K562 (cell line): Measurements from ENCODE around the gene C4A. TPM values are rescaled to one million over a fixed set of nuclear protein-coding genes. Genes with fewer than 3 reads are reported as not detected.

Experiments used
- CEBPG ChIP-seq, 3 experiments: fragments of 200-800 bp in 1 of 3; sonication (Bioruptor generic) in 1 of 3; sonication (generic) in 1 of 3; formaldehyde crosslinking in 1 of 3; IDR thresholded peaks in 2 of 3; conservative IDR thresholded peaks in 1 of 3; 2 replicates each; pipeline versions ENCODE4 v1.6.1 to v1.8.0; 2016 to 2022; ENCODE audit warnings: missing compliant biosample characterization in 2 of 3, missing genetic modification characterization in 2 of 3, mild to moderate bottlenecking in 1 of 3, missing genetic modification reagents in 1 of 3
- CREB1 ChIP-seq, 2 experiments: sonication (generic) in 1 of 2; formaldehyde crosslinking in 1 of 2; IDR thresholded peaks; 2 replicates each; pipeline versions ENCODE4 v1.6.1 to v1.8.0; 2012 to 2022; ENCODE audit warnings: inconsistent platforms in 1 of 2, mild to moderate bottlenecking in 1 of 2, missing genetic modification reagents in 1 of 2, moderate library complexity in 1 of 2
- CREM ChIP-seq: IDR thresholded peaks from 2 replicates; pipeline ENCODE4 v1.6.1; 2014; ENCODE audit warnings: antibody characterized with exemption, low read depth
- FOXM1 ChIP-seq, 2 experiments: fragments of 450-650 bp in 1 of 2; sonication (generic) in 1 of 2; formaldehyde crosslinking in 1 of 2; IDR thresholded peaks; 2 replicates each; pipeline versions ENCODE4 v1.6.1 to v1.9.0; 2017 to 2022; ENCODE audit warnings: low read depth in 2 of 2, mild to moderate bottlenecking in 2 of 2, missing genetic modification reagents in 1 of 2, moderate library complexity in 1 of 2
- HDAC3 ChIP-seq: fragments of 450-650 bp; IDR thresholded peaks from 2 replicates; pipeline ENCODE4 v1.6.1; 2018; ENCODE audit warnings: borderline replicate concordance, mild to moderate bottlenecking, moderate library complexity; ENCODE audit not compliant: partially characterized antibody
- KDM5B ChIP-seq: fragments of 200-600 bp; sonication (generic); IDR thresholded peaks from 2 replicates; pipeline ENCODE4 v1.6.1; 2012; ENCODE audit warnings: low read depth, mild to moderate bottlenecking, moderate library complexity, low read length, control low read depth, inconsistent platforms; ENCODE audit not compliant: insufficient replicate concordance
- KLF13 ChIP-seq: fragments of 450-650 bp; IDR thresholded peaks from 2 replicates; pipeline ENCODE4 v1.6.1; 2016; ENCODE audit warnings: missing genetic modification characterization, low read depth, mild to moderate bottlenecking, missing compliant biosample characterization, moderate library complexity, borderline replicate concordance
- L3MBTL2 ChIP-seq: fragments of 450-650 bp; IDR thresholded peaks from 2 replicates; pipeline ENCODE4 v1.6.1; 2016; ENCODE audit warnings: mild to moderate bottlenecking, moderate library complexity
- MCM3 ChIP-seq: fragments of 450-650 bp; IDR thresholded peaks from 2 replicates; pipeline ENCODE4 v1.6.1; 2016
- MECOM ChIP-seq: fragments of 250-450 bp; sonication (Bioruptor Pico); IDR thresholded peaks from 2 replicates; pipeline ENCODE4 v1.8.0; 2022; ENCODE audit warnings: inconsistent platforms
- MYC ChIP-seq, 2 experiments: fragments of 250-450 bp in 1 of 2; sonication (Bioruptor Pico) in 1 of 2; IDR thresholded peaks; 2 replicates each; pipeline versions ENCODE4 v1.5.1 to v1.6.1; 2012 to 2021; ENCODE audit warnings: low read depth in 2 of 2, borderline replicate concordance in 1 of 2, improper control_type of control experiment in 1 of 2, low read length in 1 of 2, mild to moderate bottlenecking in 1 of 2, moderate library complexity in 1 of 2
- SLC30A9 ChIP-seq: fragments of 250-450 bp; sonication (Bioruptor Pico); IDR thresholded peaks from 2 replicates; pipeline ENCODE4 v1.8.0; 2022; ENCODE audit warnings: mild to moderate bottlenecking, moderate library complexity
- TEAD4 ChIP-seq, 2 experiments: sonication (generic) in 1 of 2; formaldehyde crosslinking in 1 of 2; IDR thresholded peaks; 2 replicates each; pipeline versions ENCODE4 v1.6.1 to v1.8.0; 2012 to 2022; ENCODE audit warnings: borderline replicate concordance in 1 of 2, inconsistent platforms in 1 of 2, low read length in 1 of 2, mild to moderate bottlenecking in 1 of 2, missing genetic modification reagents in 1 of 2
- ZBTB17 ChIP-seq: fragments of 450-650 bp; formaldehyde crosslinking; IDR thresholded peaks from 2 replicates; pipeline ENCODE4 v1.4.0; 2020; ENCODE audit warnings: mild to moderate bottlenecking
- ZFP1 ChIP-seq: fragments of 450-650 bp; formaldehyde crosslinking; IDR thresholded peaks from 2 replicates; pipeline ENCODE4 v1.4.0; 2020; ENCODE audit warnings: mild to moderate bottlenecking, mixed read lengths
- polyA plus RNA-seq, 8 experiments: library from polyadenylated mRNA; depleted of rRNA in 4 of 8; stranded (reverse) in 5 of 8; unstranded in 3 of 8; fragments of >200 nt; fragmentation: Nextera tagmentation in 2 of 8; fragmentation: Illumina TruSeq in 1 of 8; extraction: Ambion mirVana in 2 of 8; extraction: Trizol in 1 of 8; gene quantifications; 2 replicates each; pipeline versions ENCODE4 v1.2.1 to v1.2.3, GENCODE V29; 2011 to 2014; ENCODE audit warnings: inconsistent platforms in 1 of 8, missing spikeins in 1 of 8
- total RNA-seq, 7 experiments: library from RNA; depleted of rRNA in 6 of 7; stranded (reverse); fragments of >200 nt in 6 of 7; fragmentation: Illumina TruSeq in 2 of 7; extraction: Trizol in 2 of 7; gene quantifications; 2 replicates each; pipeline versions ENCODE4 v1.2.1 to v1.2.3, GENCODE V29; 2011 to 2021; ENCODE audit warnings: low replicate concordance in 1 of 7
- TF ChIP-seq, protein P1 (sequence below): fragments of 250-450 bp; sonication (Bioruptor Pico); IDR thresholded peaks from 2 replicates; pipeline ENCODE4 v1.5.0; 2020; ENCODE audit warnings: mild to moderate bottlenecking
- TF ChIP-seq, protein P2 (sequence below): fragments of 200-800 bp; sonication (Bioruptor generic); IDR thresholded peaks from 2 replicates; pipeline ENCODE4 v1.6.1; 2017; ENCODE audit warnings: missing genetic modification characterization, missing compliant biosample characterization
- TF ChIP-seq, protein P3 (sequence below): fragments of 450-650 bp; formaldehyde crosslinking; IDR thresholded peaks from 2 replicates; pipeline ENCODE4 v1.4.0; 2020; ENCODE audit warnings: mild to moderate bottlenecking, mixed read lengths
- TF ChIP-seq, protein P4 (sequence below): fragments of 250-450 bp; sonication (Bioruptor Pico); IDR thresholded peaks from 2 replicates; pipeline ENCODE4 v1.8.0; 2022; ENCODE audit warnings: inconsistent platforms, mild to moderate bottlenecking, moderate library complexity, borderline replicate concordance

The C4A gene
- total and polyA plus RNA-seq, 9 of the 15 experiments (the other 6 are each of a cell fraction or from before 2014, with no cell fraction given): 0.27 to 7.6 (median 5.0) TPM

DNA sequence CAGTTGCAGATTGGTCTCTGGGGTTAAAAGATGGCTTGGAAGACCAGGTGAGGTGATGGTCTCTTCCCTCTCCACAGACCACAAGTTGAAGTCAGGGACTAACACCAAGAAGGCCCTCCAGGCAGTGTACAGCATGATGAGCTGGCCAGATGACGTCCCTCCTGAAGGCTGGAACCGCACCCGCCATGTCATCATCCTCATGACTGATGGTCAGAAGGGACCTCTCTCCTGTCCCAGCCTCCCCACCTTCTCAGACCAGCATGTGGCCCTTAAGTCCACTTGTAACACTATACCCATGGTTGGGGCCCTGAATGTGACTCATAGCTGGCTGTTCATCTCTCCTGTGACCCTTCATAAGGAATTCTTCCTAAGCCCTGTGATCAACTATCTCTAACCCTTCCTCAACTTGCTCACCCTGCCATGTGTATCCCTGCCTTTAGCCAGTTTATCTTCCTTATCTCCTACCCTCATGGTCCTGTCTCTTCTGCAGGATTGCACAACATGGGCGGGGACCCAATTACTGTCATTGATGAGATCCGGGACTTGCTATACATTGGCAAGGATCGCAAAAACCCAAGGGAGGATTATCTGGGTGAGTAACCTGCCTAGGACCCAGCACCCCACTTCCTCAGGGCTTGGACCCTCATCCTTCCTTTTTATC, 33.0 kb upstream of the C4A start (continued):
- TF ChIP-seq, protein P1, sequence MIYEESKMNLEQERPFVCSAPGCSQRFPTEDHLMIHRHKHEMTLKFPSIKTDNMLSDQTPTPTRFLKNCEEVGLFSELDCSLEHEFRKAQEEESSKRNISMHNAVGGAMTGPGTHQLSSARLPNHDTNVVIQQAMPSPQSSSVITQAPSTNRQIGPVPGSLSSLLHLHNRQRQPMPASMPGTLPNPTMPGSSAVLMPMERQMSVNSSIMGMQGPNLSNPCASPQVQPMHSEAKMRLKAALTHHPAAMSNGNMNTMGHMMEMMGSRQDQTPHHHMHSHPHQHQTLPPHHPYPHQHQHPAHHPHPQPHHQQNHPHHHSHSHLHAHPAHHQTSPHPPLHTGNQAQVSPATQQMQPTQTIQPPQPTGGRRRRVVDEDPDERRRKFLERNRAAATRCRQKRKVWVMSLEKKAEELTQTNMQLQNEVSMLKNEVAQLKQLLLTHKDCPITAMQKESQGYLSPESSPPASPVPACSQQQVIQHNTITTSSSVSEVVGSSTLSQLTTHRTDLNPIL: no peak
- TF ChIP-seq, protein P2, sequence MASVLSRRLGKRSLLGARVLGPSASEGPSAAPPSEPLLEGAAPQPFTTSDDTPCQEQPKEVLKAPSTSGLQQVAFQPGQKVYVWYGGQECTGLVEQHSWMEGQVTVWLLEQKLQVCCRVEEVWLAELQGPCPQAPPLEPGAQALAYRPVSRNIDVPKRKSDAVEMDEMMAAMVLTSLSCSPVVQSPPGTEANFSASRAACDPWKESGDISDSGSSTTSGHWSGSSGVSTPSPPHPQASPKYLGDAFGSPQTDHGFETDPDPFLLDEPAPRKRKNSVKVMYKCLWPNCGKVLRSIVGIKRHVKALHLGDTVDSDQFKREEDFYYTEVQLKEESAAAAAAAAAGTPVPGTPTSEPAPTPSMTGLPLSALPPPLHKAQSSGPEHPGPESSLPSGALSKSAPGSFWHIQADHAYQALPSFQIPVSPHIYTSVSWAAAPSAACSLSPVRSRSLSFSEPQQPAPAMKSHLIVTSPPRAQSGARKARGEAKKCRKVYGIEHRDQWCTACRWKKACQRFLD: peak; percentile 74; the same call in 1 of the 2 replicates
- TF ChIP-seq ZBTB17 (CRISPR knock-in tag) (peak; percentile 30; the same call in 1 of the 2 replicates), SLC30A9 (CRISPR knock-in tag) (no peak), KDM5B (peak; percentile 59), CREM (peak; percentile 85), HDAC3 (peak; percentile 5), CEBPG (CRISPR knock-in tag; IDR thresholded peaks at IDR 0.05) (peak; percentile 94), CEBPG (tag; conservative IDR thresholded peaks at IDR 0.05 in 1 of 2, IDR thresholded peaks at IDR 0.05 in 1 of 2) (peak; percentile 94 to 98), MCM3 (no peak), MYC (IDR thresholded peaks at IDR 0.05; ENCODE audit: low read depth, low read length) (peak; percentile 86), MYC (CRISPR knock-in tag; IDR thresholded peaks at IDR 0.05; ENCODE audit: borderline replicate concordance, low read depth) (no peak), L3MBTL2 (peak; percentile 87), MECOM (CRISPR knock-in tag) (peak; percentile 82), CREB1 (IDR thresholded peaks at IDR 0.05) (no peak; the same call in 1 of the 2 replicates), CREB1 (CRISPR knock-in tag; IDR thresholded peaks at IDR 0.05) (peak; percentile 82), TEAD4 (IDR thresholded peaks at IDR 0.05; ENCODE audit: low read length) (peak; percentile 16; the same call in 1 of the 2 replicates), TEAD4 (CRISPR knock-in tag; IDR thresholded peaks at IDR 0.05; ENCODE audit: borderline replicate concordance) (no peak), KLF13 (tag) (peak; percentile 37; the same call in 1 of the 2 replicates), FOXM1 (IDR thresholded peaks at IDR 0.05; ENCODE audit: low read depth) (no peak), FOXM1 (CRISPR knock-in tag; IDR thresholded peaks at IDR 0.05; ENCODE audit: low read depth) (no peak), ZFP1 (CRISPR knock-in tag) (no peak)
- TF ChIP-seq, protein P3, sequence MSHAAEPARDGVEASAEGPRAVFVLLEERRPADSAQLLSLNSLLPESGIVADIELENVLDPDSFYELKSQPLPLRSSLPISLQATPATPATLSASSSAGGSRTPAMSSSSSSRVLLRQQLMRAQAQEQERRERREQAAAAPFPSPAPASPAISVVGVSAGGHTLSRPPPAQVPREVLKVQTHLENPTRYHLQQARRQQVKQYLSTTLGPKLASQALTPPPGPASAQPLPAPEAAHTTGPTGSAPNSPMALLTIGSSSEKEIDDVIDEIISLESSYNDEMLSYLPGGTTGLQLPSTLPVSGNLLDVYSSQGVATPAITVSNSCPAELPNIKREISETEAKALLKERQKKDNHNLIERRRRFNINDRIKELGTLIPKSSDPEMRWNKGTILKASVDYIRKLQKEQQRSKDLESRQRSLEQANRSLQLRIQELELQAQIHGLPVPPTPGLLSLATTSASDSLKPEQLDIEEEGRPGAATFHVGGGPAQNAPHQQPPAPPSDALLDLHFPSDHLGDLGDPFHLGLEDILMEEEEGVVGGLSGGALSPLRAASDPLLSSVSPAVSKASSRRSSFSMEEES: no peak
- TF ChIP-seq, protein P4, sequence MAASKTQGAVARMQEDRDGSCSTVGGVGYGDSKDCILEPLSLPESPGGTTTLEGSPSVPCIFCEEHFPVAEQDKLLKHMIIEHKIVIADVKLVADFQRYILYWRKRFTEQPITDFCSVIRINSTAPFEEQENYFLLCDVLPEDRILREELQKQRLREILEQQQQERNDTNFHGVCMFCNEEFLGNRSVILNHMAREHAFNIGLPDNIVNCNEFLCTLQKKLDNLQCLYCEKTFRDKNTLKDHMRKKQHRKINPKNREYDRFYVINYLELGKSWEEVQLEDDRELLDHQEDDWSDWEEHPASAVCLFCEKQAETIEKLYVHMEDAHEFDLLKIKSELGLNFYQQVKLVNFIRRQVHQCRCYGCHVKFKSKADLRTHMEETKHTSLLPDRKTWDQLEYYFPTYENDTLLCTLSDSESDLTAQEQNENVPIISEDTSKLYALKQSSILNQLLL: no peak
